ENCODE measurements around the gene ATXN7L1.

- TF ChIP-seq CTCF (IDR thresholded peaks at IDR 0.05) (no peak), POLR2A (IDR thresholded peaks at IDR 0.05) (no peak), EP300 (IDR thresholded peaks at IDR 0.05) (no peak)
These were observed 77.4 kb downstream of the ATXN7L1 start for GRCh38 chr7:105799006-105799405.
